IMR-90 (cell line): Measurements from ENCODE around the gene JAKMIP2. TPM values are rescaled to one million over a fixed set of nuclear protein-coding genes. Genes with fewer than 3 reads are reported as not detected.

Source experiments
- ATAC-seq: fragments of 200-7000 bp; cut with Tn5 transposase; 2 replicates; pipeline ENCODE4 v1.9.1; 2020; ENCODE audit warnings: low read depth, mild to moderate bottlenecking, moderate library complexity
- BruUV-seq: library from RNA; stranded (reverse); fragments of 400-500 nt; replicated peaks from 2 replicates; lab custom pipeline; 2021; lab: Mats Ljungman, UMichigan
- CTCF ChIA-PET: fragments of 300-600 bp; formaldehyde crosslinking; extraction: SDS; loops from one replicate; lab custom pipeline; 2021; ENCODE audit warnings: antibody characterized with exemption; lab: Yijun Ruan, JAX
- POLR2A ChIA-PET: fragments of 300-600 bp; sonication (Branson Sonifier 250); formaldehyde crosslinking; loops from one replicate; lab custom pipeline; 2022; ENCODE audit warnings: antibody characterized with exemption; ENCODE audit not compliant: unreplicated experiment; lab: Charles Lee
- DNase-seq: peaks from one replicate; pipeline ENCODE4 v3.0.0; 2013
- H2AFZ ChIP-seq: replicated peaks from 2 replicates; pipeline ENCODE3; 2013; ENCODE audit warnings: low read length, mild to moderate bottlenecking; ENCODE audit not compliant: poor library complexity
- H2AK5ac ChIP-seq: 2 replicates; pipeline ENCODE4 v1.6.1; 2013; ENCODE audit warnings: low read depth, low read length, inconsistent platforms
- H2AK9ac ChIP-seq: replicated peaks from 2 replicates; pipeline ENCODE3; 2013; ENCODE audit warnings: mild to moderate bottlenecking, low read depth, low read length, moderate library complexity; ENCODE audit not compliant: poor library complexity
- H2BK120ac ChIP-seq: 2 replicates; pipeline ENCODE4 v1.6.1; 2013; ENCODE audit warnings: low read depth, low read length, inconsistent platforms
- H2BK15ac ChIP-seq: 3 replicates; pipeline ENCODE4 v1.6.1; 2013; ENCODE audit warnings: low read depth, low read length, inconsistent platforms
- H2BK20ac ChIP-seq: 2 replicates; pipeline ENCODE4 v1.6.1; 2013; ENCODE audit warnings: low read depth, mild to moderate bottlenecking, inconsistent platforms, low read length, moderate library complexity
- H2BK5ac ChIP-seq: 2 replicates; pipeline ENCODE4 v1.6.1; 2013; ENCODE audit warnings: mild to moderate bottlenecking, low read depth, low read length, inconsistent platforms; ENCODE audit not compliant: poor library complexity, severe bottlenecking
- H3K14ac ChIP-seq: replicated peaks from 2 replicates; pipeline ENCODE4 v1.6.1; 2013; ENCODE audit warnings: low read depth, low read length, inconsistent platforms
- H3K18ac ChIP-seq: 2 replicates; pipeline ENCODE4 v1.6.1; 2013; ENCODE audit warnings: low read depth, low read length, control low read depth
- H3K23ac ChIP-seq: 2 replicates; pipeline ENCODE4 v1.6.1; 2013; ENCODE audit warnings: low read depth, low read length, inconsistent platforms
- H3K27ac ChIP-seq: 2 replicates; pipeline ENCODE4 v1.5.1; 2013; ENCODE audit warnings: mild to moderate bottlenecking, control low read depth, low read length; ENCODE audit not compliant: insufficient read depth
- H3K27me3 ChIP-seq: 2 replicates; pipeline ENCODE4 v1.6.1; 2013; ENCODE audit warnings: low read length; ENCODE audit not compliant: control insufficient read depth, insufficient read depth
- H3K36me3 ChIP-seq: 2 replicates; pipeline ENCODE4 v1.6.1; 2013; ENCODE audit warnings: low read length, mixed read lengths; ENCODE audit not compliant: control insufficient read depth, insufficient read depth
- H3K4ac ChIP-seq: 2 replicates; pipeline ENCODE4 v1.6.1; 2013; ENCODE audit warnings: low read depth, low read length, inconsistent platforms
- H3K4me1 ChIP-seq: 2 replicates; pipeline ENCODE4 v1.6.1; 2013; ENCODE audit warnings: low read length, mixed read lengths; ENCODE audit not compliant: control insufficient read depth, insufficient read depth
- H3K4me2 ChIP-seq: 2 replicates; pipeline ENCODE4 v1.6.1; 2013; ENCODE audit warnings: low read depth, mild to moderate bottlenecking, control low read depth, low read length, moderate library complexity
- H3K4me3 ChIP-seq: 2 replicates; pipeline ENCODE4 v1.5.1; 2013; ENCODE audit warnings: low read depth, mild to moderate bottlenecking, control low read depth, low read length, moderate library complexity; ENCODE audit not compliant: insufficient read depth
- H3K56ac ChIP-seq: 2 replicates; pipeline ENCODE4 v1.6.1; 2013; ENCODE audit warnings: low read length, inconsistent platforms; ENCODE audit not compliant: insufficient read depth; ENCODE audit errors: extremely low read depth
- H3K79me1 ChIP-seq, 2 experiments: 2 replicates each; pipeline ENCODE4 v1.6.1; 2013; ENCODE audit warnings: low read length in 2 of 2, inconsistent platforms in 1 of 2, low read depth in 1 of 2
- H3K9ac ChIP-seq: 2 replicates; pipeline ENCODE4 v1.6.1; 2013; ENCODE audit warnings: low read depth, low read length, control low read depth
- H3K9me1 ChIP-seq: 2 replicates; pipeline ENCODE4 v1.6.1; 2013; ENCODE audit warnings: low read length, inconsistent platforms; ENCODE audit not compliant: insufficient read depth
- H3K9me3 ChIP-seq: 2 replicates; pipeline ENCODE4 v1.6.1; 2013; ENCODE audit warnings: low read length; ENCODE audit not compliant: control insufficient read depth, insufficient read depth
- H4K20me1 ChIP-seq: 2 replicates; pipeline ENCODE4 v1.6.1; 2013; ENCODE audit warnings: low read length, inconsistent platforms; ENCODE audit not compliant: insufficient read depth
- H4K5ac ChIP-seq: 2 replicates; pipeline ENCODE4 v1.6.1; 2013; ENCODE audit warnings: mild to moderate bottlenecking, low read depth, low read length, control low read depth
- H4K8ac ChIP-seq, 2 experiments: 2 replicates each; pipeline ENCODE4 v1.6.1; 2013; ENCODE audit warnings: low read depth in 2 of 2, low read length in 2 of 2, control low read depth in 1 of 2, inconsistent platforms in 1 of 2
- H4K91ac ChIP-seq: 2 replicates; pipeline ENCODE4 v1.6.1; 2013; ENCODE audit warnings: low read depth, low read length, inconsistent platforms; ENCODE audit not compliant: insufficient read depth
- CEBPB ChIP-seq: IDR thresholded peaks from 2 replicates; pipeline ENCODE4 v1.6.1; 2012; ENCODE audit warnings: low read depth, low read length, improper control_type of control experiment
- CHD1 ChIP-seq: IDR thresholded peaks from 2 replicates; pipeline ENCODE4 v1.6.1; 2012; ENCODE audit warnings: low read depth, low read length, improper control_type of control experiment
- ELK1 ChIP-seq: fragments of 150-350 bp; IDR thresholded peaks from 2 replicates; pipeline ENCODE4 v1.6.1; 2016; ENCODE audit warnings: low read depth, mild to moderate bottlenecking, low read length, moderate library complexity, borderline replicate concordance
- MAFK ChIP-seq: IDR thresholded peaks from 2 replicates; pipeline ENCODE4 v1.6.1; 2012; ENCODE audit warnings: low read depth, low read length, improper control_type of control experiment
- MAZ ChIP-seq: IDR thresholded peaks from 2 replicates; pipeline ENCODE4 v1.6.1; 2012; ENCODE audit warnings: low read depth, mild to moderate bottlenecking, low read length, improper control_type of control experiment, moderate library complexity, borderline replicate concordance
- NFE2L2 ChIP-seq: fragments of 150-350 bp; IDR thresholded peaks from 2 replicates; pipeline ENCODE4 v1.6.1; 2016; ENCODE audit warnings: low read depth, mild to moderate bottlenecking, low read length
- POLR2A ChIP-seq: IDR thresholded peaks from 2 replicates; pipeline ENCODE4 v1.6.1; 2012; ENCODE audit warnings: mild to moderate bottlenecking, low read depth, low read length
- RAD21 ChIP-seq: IDR thresholded peaks from 2 replicates; pipeline ENCODE4 v1.6.1; 2012; ENCODE audit warnings: low read length, improper control_type of control experiment
- RCOR1 ChIP-seq: IDR thresholded peaks from 2 replicates; pipeline ENCODE4 v1.6.1; 2012; ENCODE audit warnings: mild to moderate bottlenecking, low read length, improper control_type of control experiment; ENCODE audit not compliant: insufficient replicate concordance
- USF2 ChIP-seq: fragments of 150-350 bp; IDR thresholded peaks from 2 replicates; pipeline ENCODE4 v1.6.1; 2017; ENCODE audit warnings: mild to moderate bottlenecking, antibody characterized with exemption, low read length, low read depth
- WGBS, 2 experiments: methylation state at CpG; one replicate each; pipeline versions ENCODE4 v1.1.5 to v1.1.7; 2013; ENCODE audit warnings: missing lambda C conversion rate in 2 of 2; ENCODE audit not compliant: insufficient read length in 1 of 2; ENCODE audit errors: extremely low coverage in 2 of 2; 5-methylcytosine and 5-hydroxymethylcytosine counted together
- dilution Hi-C: fragments of 300-500 bp; cut with HindIII; formaldehyde crosslinking; loops from one replicate; pipeline ENCODE4 v1.14.3; 2018; ENCODE audit warnings: low sequenced_read_pairs; ENCODE audit not compliant: unreplicated experiment
- in situ Hi-C: fragments of 300-500 bp; cut with MboI; formaldehyde crosslinking; loops from 3 replicates; pipeline ENCODE4 v1.14.3; 2019; ENCODE audit warnings: low sequenced_read_pairs, inconsistent platforms, mixed read lengths
- intact Hi-C: fragments of 100-400 bp; cut with micrococcal nuclease; formaldehyde crosslinking; loops from 2 replicates; pipeline ENCODE4 v1.10.0; 2022
- polyA plus RNA-seq, 3 experiments: library from polyadenylated mRNA; depleted of rRNA; stranded (reverse); fragments of >200 nt; gene quantifications; 2 replicates each; pipeline ENCODE4 v1.2.3, GENCODE V29; 2012; ENCODE audit warnings: low replicate concordance in 1 of 3
- total RNA-seq: library from RNA; depleted of rRNA; stranded (reverse); fragments of >200 nt; gene quantifications from 2 replicates; pipeline ENCODE4 v1.2.3, GENCODE V29; 2012

The JAKMIP2 gene
- total and polyA plus RNA-seq, 2 of the 4 experiments (the other 2 are of a cell fraction), result under 0.01 TPM; not detected in 1

- DNase-seq, result no peak
These were observed 40.4 kb downstream of the JAKMIP2 start for GRCh38 chr5:147742151-147742550.

More at GRCh38 chr5:147742151-147742550, 40.4 kb downstream of the JAKMIP2 start:
- Histone ChIP-seq H3K56ac (no peak overlapping the region), H2BK15ac (no peak overlapping the region), H3K23ac (no peak overlapping the region), H3K27me3 (no peaks in the 10 kb centered on the region), H4K8ac (no peak overlapping the region), H2AFZ (no peak overlapping the region), H2AK9ac (no peak overlapping the region), H4K91ac (no peak overlapping the region), H3K9ac (no peak overlapping the region), H3K18ac (no peak overlapping the region), H3K4ac (no peak overlapping the region), H2AK5ac (no peak overlapping the region), H3K4me3 (no peak overlapping the region), H3K9me3 (no peaks in the 10 kb centered on the region), H3K4me2 (no peak overlapping the region), H4K20me1 (no peaks in the 10 kb centered on the region), H4K5ac (no peak overlapping the region), H3K79me1 (no peaks in the 10 kb centered on the region), H3K14ac (no peak overlapping the region), H2BK20ac (no peak overlapping the region), H3K36me3 (no peaks in the 10 kb centered on the region), H3K9me1 (no peaks in the 10 kb centered on the region), H3K4me1 (no peaks in the 10 kb centered on the region), H2BK120ac (no peak overlapping the region), H3K27ac (no peak overlapping the region), H2BK5ac (no peak overlapping the region)
- dilution Hi-C loops (no loop called here), intact Hi-C loops (no loop called here), in situ Hi-C loops (no loop called here)
- no peak for TF ChIP-seq NFE2L2
- TF ChIP-seq POLR2A, result no peak
- no peak for TF ChIP-seq MAFK
- no peak for TF ChIP-seq CHD1
- TF ChIP-seq CEBPB, result no peak
- TF ChIP-seq RCOR1, result no peak
- no peak for TF ChIP-seq ELK1
- no peak for TF ChIP-seq MAZ
- TF ChIP-seq USF2, result no peak
- no peak for TF ChIP-seq RAD21
- WGBS, 2 experiments, result 20% methylated on average over 1 of the region's 4 CpGs; no CpG with 5 or more reads in 1 of the 2 experiments
- ATAC-seq, result no peak
- CTCF ChIA-PET, result no interaction called here
- no TSS peak for BruUV-seq
- POLR2A ChIA-PET, result no interaction called here
